T-helper 17 cell (primary cell): ENCODE data around the gene CTNNA2. TPM values are rescaled to one million over a fixed set of nuclear protein-coding genes. Genes with fewer than 3 reads are reported as not detected.

ENCODE experiments used
- ATAC-seq: fragments of 150-1000 bp; cut with Tn5 transposase; 2 replicates; pipeline ENCODE4 v1.10.0; 2021; ENCODE audit warnings: mild to moderate bottlenecking, moderate library complexity
- DNase-seq, 3 donors: peaks; one replicate each; pipeline versions ENCODE4 v3.0.0 to v3.0.0-alpha.2; 2020 to 2021
- H3K9me3 ChIP-seq: one replicate; pipeline ENCODE4 v1.7.0; 2013; ENCODE audit warnings: low read length, mild to moderate bottlenecking; ENCODE audit not compliant: control insufficient read depth, poor library complexity, severe bottlenecking
- H3K27ac Mint-ChIP-seq: one replicate; pipeline ENCODE4 v1.8.0; 2022; ENCODE audit warnings: mild to moderate bottlenecking, moderate library complexity, mixed read lengths
- H3K27me3 Mint-ChIP-seq: one replicate; pipeline ENCODE4 v1.8.0; 2022; ENCODE audit warnings: mixed read lengths
- H3K36me3 Mint-ChIP-seq: one replicate; pipeline ENCODE4 v1.8.0; 2022; ENCODE audit warnings: low read depth, mixed read lengths
- H3K4me1 Mint-ChIP-seq: one replicate; pipeline ENCODE4 v1.8.0; 2022; ENCODE audit warnings: mild to moderate bottlenecking, mixed read lengths
- H3K4me3 Mint-ChIP-seq: one replicate; pipeline ENCODE4 v1.8.0; 2022; ENCODE audit warnings: mild to moderate bottlenecking, moderate library complexity, mixed read lengths
- total RNA-seq, 4 donors: library from RNA in 2 of 4; stranded (reverse) in 2 of 4; gene quantifications; one replicate each; pipeline ENCODE4 v1.2.3 and lab custom pipeline; 2022 to 2026

The CTNNA2 gene
- total RNA-seq, 2 donors from 2014 or later, result not detected

GRCh38 chr2:79734518-79734917 lies 221.7 kb downstream of the CTNNA2 start:
- no peaks in the 10 kb centered on the region for H3K9me3 ChIP-seq
- no peaks in the 10 kb centered on the region for H3K36me3 Mint-ChIP-seq
- no peak overlapping the region for H3K4me3 Mint-ChIP-seq
- H3K4me1 Mint-ChIP-seq, result no peaks in the 10 kb centered on the region
- no peak for DNase-seq
- H3K27me3 Mint-ChIP-seq, result no peaks in the 10 kb centered on the region
- no peak for ATAC-seq
- no peak overlapping the region for H3K27ac Mint-ChIP-seq

- DNase-seq (no peak), ATAC-seq (no peak)
- Mint-ChIP-seq H3K27me3 (no peaks in the 10 kb centered on the region), H3K36me3 (no peaks in the 10 kb centered on the region), H3K4me1 (no peaks in the 10 kb centered on the region), H3K27ac (no peak overlapping the region), H3K4me3 (no peak overlapping the region)
- H3K9me3 ChIP-seq, result no peaks in the 10 kb centered on the region
These were observed 228.1 kb downstream of the CTNNA2 start for GRCh38 chr2:79740879-79741443.

DNA sequence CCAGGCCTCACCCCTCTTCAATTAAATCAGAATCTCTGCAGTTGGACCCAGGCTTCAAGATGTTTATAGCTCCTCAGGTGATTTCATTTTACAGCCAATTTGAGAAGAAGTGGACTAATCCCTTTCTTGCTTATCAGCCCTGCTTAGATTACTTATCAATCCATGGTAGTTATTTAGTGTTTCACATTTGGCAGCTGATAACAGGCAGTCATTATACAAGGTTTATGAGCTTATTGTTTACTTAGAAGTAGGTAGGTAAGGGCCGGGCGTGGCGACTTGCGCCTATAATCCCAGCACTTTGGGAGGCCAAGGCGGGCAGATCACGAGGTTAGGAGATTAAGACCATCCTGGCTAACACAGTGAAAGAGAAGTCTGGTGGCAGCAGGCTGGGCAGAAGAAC lies 237.5 kb downstream of the CTNNA2 start:
- no peak for ATAC-seq
- H3K27me3 Mint-ChIP-seq, result no peaks in the 10 kb centered on the region
- no peaks in the 10 kb centered on the region for H3K9me3 ChIP-seq
- no peak overlapping the region for H3K4me3 Mint-ChIP-seq
- no peak overlapping the region for H3K27ac Mint-ChIP-seq
- no peaks in the 10 kb centered on the region for H3K4me1 Mint-ChIP-seq
- no peak for DNase-seq
- H3K36me3 Mint-ChIP-seq, result no peaks in the 10 kb centered on the region

GRCh38 chr2:79757526-79757925 lies 244.7 kb downstream of the CTNNA2 start:
- Mint-ChIP-seq H3K27ac (no peak overlapping the region), H3K27me3 (no peaks in the 10 kb centered on the region), H3K36me3 (no peaks in the 10 kb centered on the region), H3K4me1 (no peaks in the 10 kb centered on the region), H3K4me3 (no peak overlapping the region)
- ATAC-seq (no peak), DNase-seq (no peak)
- no peaks in the 10 kb centered on the region for H3K9me3 ChIP-seq

DNA sequence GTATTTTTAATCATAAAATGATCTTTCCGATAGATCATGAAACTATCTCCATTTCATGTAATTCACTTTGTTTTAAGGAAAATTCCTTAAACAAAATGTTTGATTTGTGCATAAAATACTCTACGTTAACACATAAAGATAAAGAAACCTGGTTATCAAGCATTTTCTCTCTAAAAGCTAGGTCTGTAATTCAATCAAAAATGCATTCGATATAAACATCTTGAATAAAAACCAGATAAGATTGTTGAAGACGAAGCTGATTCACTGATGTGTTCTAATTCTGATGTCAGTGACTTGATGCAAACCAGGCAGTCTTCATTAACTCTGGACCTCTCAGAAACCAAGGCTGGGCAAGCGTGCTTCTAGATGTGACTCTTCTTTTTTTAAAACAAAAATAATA lies 245.2 kb downstream of the CTNNA2 start:
- no peak for DNase-seq
- H3K9me3 ChIP-seq, result no peaks in the 10 kb centered on the region
- no peaks in the 10 kb centered on the region for H3K4me1 Mint-ChIP-seq

GRCh38 chr2:79758749-79759282 lies 246.0 kb downstream of the CTNNA2 start:
- Mint-ChIP-seq H3K36me3 (no peaks in the 10 kb centered on the region), H3K27ac (no peak overlapping the region), H3K4me1 (no peaks in the 10 kb centered on the region), H3K4me3 (no peak overlapping the region), H3K27me3 (no peaks in the 10 kb centered on the region)
- no peaks in the 10 kb centered on the region for H3K9me3 ChIP-seq
- ATAC-seq, result no peak
- DNase-seq, result no peak

More for the DNA sequence above, 245.2 kb downstream of the CTNNA2 start:
- no peak overlapping the region for H3K27ac Mint-ChIP-seq
- H3K27me3 Mint-ChIP-seq, result no peaks in the 10 kb centered on the region
- H3K36me3 Mint-ChIP-seq, result no peaks in the 10 kb centered on the region
- ATAC-seq, result no peak
- H3K4me3 Mint-ChIP-seq, result no peak overlapping the region

DNA sequence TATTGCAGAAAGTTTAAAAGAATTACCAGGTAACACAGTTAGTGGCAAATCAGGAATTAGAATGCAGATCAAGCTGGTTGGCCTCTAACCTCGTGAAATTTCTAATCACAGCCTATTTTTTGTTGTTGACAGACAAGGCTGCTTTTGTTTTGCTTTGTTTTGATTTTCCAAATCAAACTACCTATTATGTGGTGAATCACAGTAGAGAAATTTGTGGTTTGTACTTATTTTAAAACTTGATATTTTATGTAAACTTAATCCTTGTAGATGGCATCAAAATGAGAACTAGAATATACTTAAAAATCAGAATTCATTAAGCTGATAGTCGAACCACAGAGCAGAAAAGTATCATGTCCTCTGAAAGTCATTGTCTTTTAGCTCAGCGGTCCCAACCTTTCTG lies 258.1 kb downstream of the CTNNA2 start:
- Mint-ChIP-seq H3K27me3 (no peaks in the 10 kb centered on the region), H3K4me1 (no peaks in the 10 kb centered on the region), H3K36me3 (no peaks in the 10 kb centered on the region), H3K4me3 (no peak overlapping the region), H3K27ac (no peak overlapping the region)
- no peak for DNase-seq
- no peaks in the 10 kb centered on the region for H3K9me3 ChIP-seq
- no peak for ATAC-seq

GRCh38 chr2:79771493-79771892 lies 258.6 kb downstream of the CTNNA2 start:
- no peaks in the 10 kb centered on the region for H3K27me3 Mint-ChIP-seq
- no peaks in the 10 kb centered on the region for H3K4me1 Mint-ChIP-seq
- no peaks in the 10 kb centered on the region for H3K36me3 Mint-ChIP-seq
- no peak for DNase-seq
- ATAC-seq, result no peak
- H3K9me3 ChIP-seq, result peaks cover 2% of the 10 kb centered on the region
- no peak overlapping the region for H3K4me3 Mint-ChIP-seq
- no peak overlapping the region for H3K27ac Mint-ChIP-seq

DNA sequence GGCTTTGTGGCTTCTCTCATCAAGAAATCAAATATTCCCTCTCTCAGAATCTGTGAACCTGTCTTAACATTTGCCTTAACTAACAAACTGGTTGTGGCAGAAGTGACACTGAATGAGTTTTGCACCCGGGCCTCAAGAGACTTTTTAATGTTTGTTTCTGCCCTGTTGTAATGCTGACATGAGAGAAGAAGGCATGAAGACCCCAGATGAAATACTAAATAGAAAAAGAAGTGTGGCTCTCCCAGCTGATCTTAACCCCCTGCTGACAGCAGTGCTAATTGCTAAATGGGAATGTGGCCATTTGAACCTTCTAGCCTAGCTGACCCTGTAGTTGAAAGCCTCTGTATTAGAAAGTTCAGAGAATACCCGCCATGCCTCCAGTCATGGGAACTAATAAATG lies 261.2 kb downstream of the CTNNA2 start:
- H3K9me3 ChIP-seq, result peaks cover 2% of the 10 kb centered on the region
- no peaks in the 10 kb centered on the region for H3K27me3 Mint-ChIP-seq
- no peaks in the 10 kb centered on the region for H3K4me1 Mint-ChIP-seq
- no peak overlapping the region for H3K27ac Mint-ChIP-seq
- no peak for DNase-seq
- no peak for ATAC-seq
- H3K36me3 Mint-ChIP-seq, result no peaks in the 10 kb centered on the region
- H3K4me3 Mint-ChIP-seq, result no peak overlapping the region

GRCh38 chr2:79776461-79776860 lies 263.6 kb downstream of the CTNNA2 start:
- no peaks in the 10 kb centered on the region for H3K27me3 Mint-ChIP-seq
- H3K9me3 ChIP-seq, result peaks cover 2% of the 10 kb centered on the region
- H3K27ac Mint-ChIP-seq, result no peak overlapping the region
- H3K4me1 Mint-ChIP-seq, result no peaks in the 10 kb centered on the region
- ATAC-seq, result no peak
- H3K4me3 Mint-ChIP-seq, result no peak overlapping the region
- no peak for DNase-seq
- H3K36me3 Mint-ChIP-seq, result no peaks in the 10 kb centered on the region

DNA sequence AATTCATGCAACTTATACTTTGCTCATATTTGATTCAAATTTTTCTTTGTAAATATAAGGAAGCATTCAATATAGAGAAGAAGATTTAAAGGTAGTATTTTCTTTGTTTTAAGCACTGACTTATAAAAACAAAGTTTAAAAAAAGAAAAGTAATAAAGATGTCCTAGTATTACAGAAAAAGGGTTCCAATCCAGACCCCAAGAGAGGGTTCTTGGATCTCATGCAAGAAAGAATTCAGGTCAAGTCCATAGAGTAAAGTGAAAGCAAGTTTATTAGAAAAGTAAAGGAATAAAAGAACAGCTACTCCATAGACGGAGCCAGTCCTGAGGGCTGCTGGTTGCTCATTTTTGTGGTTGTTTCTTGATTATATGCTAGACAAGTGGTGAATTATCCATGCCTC lies 267.9 kb downstream of the CTNNA2 start:
- Mint-ChIP-seq H3K27me3 (no peaks in the 10 kb centered on the region), H3K27ac (no peak overlapping the region), H3K36me3 (no peaks in the 10 kb centered on the region), H3K4me3 (no peak overlapping the region), H3K4me1 (no peaks in the 10 kb centered on the region)
- ATAC-seq (no peak), DNase-seq (no peak)
- peaks cover 6% of the 10 kb centered on the region for H3K9me3 ChIP-seq

- Mint-ChIP-seq H3K27me3 (no peaks in the 10 kb centered on the region), H3K27ac (no peak overlapping the region), H3K4me3 (no peak overlapping the region), H3K4me1 (no peaks in the 10 kb centered on the region), H3K36me3 (no peaks in the 10 kb centered on the region)
- ATAC-seq, result no peak
- DNase-seq, result no peak
- H3K9me3 ChIP-seq, result peaks cover 4% of the 10 kb centered on the region
These were observed 270.0 kb downstream of the CTNNA2 start for GRCh38 chr2:79782576-79783452.

- H3K36me3 Mint-ChIP-seq, result no peaks in the 10 kb centered on the region
- DNase-seq (no peak), ATAC-seq (no peak)
- peaks cover 4% of the 10 kb centered on the region for H3K9me3 ChIP-seq
- no peaks in the 10 kb centered on the region for H3K4me1 Mint-ChIP-seq
- H3K4me3 Mint-ChIP-seq, result no peak overlapping the region
- no peak overlapping the region for H3K27ac Mint-ChIP-seq
- no peaks in the 10 kb centered on the region for H3K27me3 Mint-ChIP-seq
These were observed 276.3 kb downstream of the CTNNA2 start for GRCh38 chr2:79788952-79789651.
